Upper lobe of left lung (tissue), 4 donors: ENCODE results near the gene NDNF.

Experiments
- CTCF ChIP-seq, 6 experiments: fragments of 450-650 bp in 4 of 6; fragments of 200-600 bp in 2 of 6; sonication (generic) in 2 of 6; IDR thresholded peaks; one replicate each; pipeline ENCODE4 v1.5.1; 2016 to 2019; ENCODE audit warnings: antibody characterized with exemption in 6 of 6
- EP300 ChIP-seq, 4 donors: sonication (generic); formaldehyde crosslinking; IDR thresholded peaks; one replicate each; pipeline ENCODE4 v1.5.1; 2017; ENCODE audit warnings: antibody characterized with exemption in 4 of 4, control low read depth in 2 of 4
- POLR2AphosphoS5 ChIP-seq, 2 donors: sonication (generic); formaldehyde crosslinking; IDR thresholded peaks; one replicate each; pipeline ENCODE4 v1.5.1; 2017; ENCODE audit warnings: antibody characterized with exemption in 2 of 2

- no peak for TF ChIP-seq POLR2AphosphoS5 (IDR thresholded peaks at IDR 0.05)
- no peak for TF ChIP-seq CTCF (IDR thresholded peaks at IDR 0.05)
- TF ChIP-seq EP300 (IDR thresholded peaks at IDR 0.05): no peak
Measured at GRCh38 chr4:121011138-121011537, 61.2 kb downstream of the NDNF start.
